NCI-H2029 (cell line): ENCODE measurements around the gene MYOD1.

ENCODE experiments used
- DNase-seq: peaks from one replicate; lab custom pipeline; 2025; lab: John Stamatoyannopoulos, UW

MYOD1 gene

GRCh38 chr11:17771415-17771814 is 52.0 kb downstream of the MYOD1 start:
- DNase-seq, result no peak
